Neuronal stem cell (in vitro differentiated cells): ENCODE measurements around the gene ZNF766. TPM values are rescaled to one million over a fixed set of nuclear protein-coding genes. Genes with fewer than 3 reads are reported as not detected.

Experiments
- DNase-seq: peaks from one replicate; pipeline ENCODE4 v3.0.0-alpha.2; 2013; ENCODE audit warnings: low spot score
- H2AFZ ChIP-seq: one replicate; pipeline ENCODE4 v1.6.1; 2013; ENCODE audit warnings: mild to moderate bottlenecking, low read length, inconsistent platforms
- H2AK5ac ChIP-seq: 2 replicates; pipeline ENCODE4 v1.6.1; 2013; ENCODE audit warnings: low read depth, mild to moderate bottlenecking, inconsistent platforms, low read length, moderate library complexity, mixed read lengths
- H2BK120ac ChIP-seq: 2 replicates; pipeline ENCODE4 v1.6.1; 2013; ENCODE audit warnings: low read depth, mild to moderate bottlenecking, inconsistent platforms, low read length, moderate library complexity, mixed read lengths
- H2BK12ac ChIP-seq: one replicate; pipeline ENCODE4 v1.6.1; 2013; ENCODE audit warnings: low read length, inconsistent platforms
- H2BK15ac ChIP-seq: 2 replicates; pipeline ENCODE4 v1.6.1; 2013; ENCODE audit warnings: mild to moderate bottlenecking, low read length, inconsistent platforms, mixed read lengths
- H2BK5ac ChIP-seq: one replicate; pipeline ENCODE4 v1.6.1; 2013; ENCODE audit warnings: inconsistent platforms, mild to moderate bottlenecking, low read length, moderate library complexity
- H3K14ac ChIP-seq: one replicate; pipeline ENCODE4 v1.6.1; 2013; ENCODE audit warnings: low read length, inconsistent platforms
- H3K18ac ChIP-seq: 2 replicates; pipeline ENCODE4 v1.6.1; 2013; ENCODE audit warnings: low read length, inconsistent platforms
- H3K23ac ChIP-seq: 2 replicates; pipeline ENCODE4 v1.6.1; 2013; ENCODE audit warnings: low read depth, mild to moderate bottlenecking, mixed read lengths, low read length, inconsistent platforms; ENCODE audit not compliant: poor library complexity
- H3K27ac ChIP-seq: replicated peaks from 3 replicates; pipeline ENCODE4 v1.5.1; 2013; ENCODE audit warnings: low read length, inconsistent platforms
- H3K27me3 ChIP-seq, 3 experiments: 2 replicates each; pipeline ENCODE4 v1.6.1; 2013; ENCODE audit warnings: low read length in 3 of 3, mild to moderate bottlenecking in 2 of 3, inconsistent platforms in 1 of 3, low read depth in 1 of 3, mixed read lengths in 1 of 3, moderate library complexity in 1 of 3; ENCODE audit not compliant: control insufficient read depth in 3 of 3, insufficient read depth in 3 of 3
- H3K36me3 ChIP-seq, 2 donors: replicated peaks in 1 of 2; 2 replicates each; pipeline ENCODE4 v1.6.1; 2013; ENCODE audit warnings: low read length in 2 of 2; ENCODE audit not compliant: control insufficient read depth in 2 of 2, insufficient read depth in 2 of 2
- H3K4ac ChIP-seq: 2 replicates; pipeline ENCODE4 v1.6.1; 2013; ENCODE audit warnings: inconsistent platforms, mild to moderate bottlenecking, low read length, moderate library complexity
- H3K4me1 ChIP-seq, 2 donors: 1 replicate in 1 of 2; 2 replicates in 1 of 2; pipeline ENCODE4 v1.6.1; 2013; ENCODE audit warnings: low read length in 2 of 2, low read depth in 1 of 2; ENCODE audit not compliant: control insufficient read depth in 2 of 2, insufficient read depth in 1 of 2
- H3K4me2 ChIP-seq: one replicate; pipeline ENCODE4 v1.6.1; 2013; ENCODE audit warnings: mild to moderate bottlenecking, low read length, inconsistent platforms; ENCODE audit not compliant: insufficient read depth, poor library complexity, severe bottlenecking
- H3K4me3 ChIP-seq, 2 donors: 2 replicates each; pipeline ENCODE4 v1.5.1; 2013; ENCODE audit warnings: low read length in 2 of 2, mild to moderate bottlenecking in 2 of 2, inconsistent platforms in 1 of 2, moderate library complexity in 1 of 2
- H3K79me1 ChIP-seq: one replicate; pipeline ENCODE4 v1.6.1; 2013; ENCODE audit warnings: low read depth, mild to moderate bottlenecking, inconsistent platforms, low read length, moderate library complexity
- H3K9ac ChIP-seq: one replicate; pipeline ENCODE4 v1.6.1; 2013; ENCODE audit warnings: mild to moderate bottlenecking, low read depth, low read length, inconsistent platforms; ENCODE audit not compliant: poor library complexity
- H3K9me3 ChIP-seq, 2 donors: replicated peaks in 1 of 2; 2 replicates each; pipeline versions ENCODE3 to v1.6.1; 2013; ENCODE audit warnings: low read length in 2 of 2, mild to moderate bottlenecking in 2 of 2, inconsistent platforms in 1 of 2, low read depth in 1 of 2, mixed read lengths in 1 of 2, moderate library complexity in 1 of 2; ENCODE audit not compliant: control insufficient read depth in 2 of 2, insufficient read depth in 1 of 2
- H4K8ac ChIP-seq: one replicate; pipeline ENCODE4 v1.6.1; 2013; ENCODE audit warnings: low read depth, mild to moderate bottlenecking, inconsistent platforms, low read length, moderate library complexity
- H4K91ac ChIP-seq: one replicate; pipeline ENCODE4 v1.6.1; 2013; ENCODE audit warnings: low read length, low read depth, mild to moderate bottlenecking, inconsistent platforms; ENCODE audit not compliant: poor library complexity
- WGBS, 2 donors: extraction: QIAGEN DNeasy Blood & Tissue Kit; methylation state at CpG; one replicate each; pipeline ENCODE4 v1.1.7; 2013; ENCODE audit warnings: missing lambda C conversion rate in 2 of 2, mixed read lengths in 1 of 2; ENCODE audit not compliant: insufficient read length in 2 of 2, insufficient replicate concordance in 1 of 2; ENCODE audit errors: extremely low coverage in 2 of 2; 5-methylcytosine and 5-hydroxymethylcytosine counted together
- polyA plus RNA-seq, 2 experiments: library from polyadenylated mRNA; stranded (reverse); fragments of 200-250 nt; gene quantifications; one replicate each; pipeline ENCODE4 v1.2.3, GENCODE V29; 2013

ZNF766 gene
- 18.9 TPM for polyA plus RNA-seq (2013, experiment 1 of 2)
- 17.1 TPM for polyA plus RNA-seq (2013, experiment 2 of 2)

- Histone ChIP-seq H3K14ac (no peak within 1 kb of the TSS), H3K36me3 (peaks cover 9 to 38% of the 10 kb centered on the region in 2 donors), H2AFZ (peak within 1 kb of the TSS; percentile 92), H3K4ac (no peak within 1 kb of the TSS), H3K27ac (peak within 1 kb of the TSS; percentile 76), H2BK120ac (no peak within 1 kb of the TSS), H3K27me3 (no peaks in the 10 kb centered on the region), H2AK5ac (peak within 1 kb of the TSS; percentile 89), H4K91ac (peak within 1 kb of the TSS; percentile 19), H3K18ac (peak within 1 kb of the TSS; percentile 98), H3K23ac (peak within 1 kb of the TSS; percentile 92), H3K4me1 (peaks cover 0 to 1% of the 10 kb centered on the region in 2 donors), H3K4me3 (peak within 1 kb of the TSS; percentile 91 to 95), H3K9me3 (peaks cover 9 to 36% of the 10 kb centered on the region in 2 donors), H3K4me2 (peak within 1 kb of the TSS; percentile 74), H2BK12ac (no peak within 1 kb of the TSS), H3K79me1 (peaks cover 6% of the 10 kb centered on the region), H2BK15ac (no peak within 1 kb of the TSS), H2BK5ac (no peak within 1 kb of the TSS), H4K8ac (no peak within 1 kb of the TSS), H3K9ac (peak within 1 kb of the TSS; percentile 99)
- peak; percentile 90 for DNase-seq
- WGBS, 2 donors = no CpG with 5 or more reads among the region's 70 CpGs
Observed at GRCh38 chr19:52269338-52270261, at the start of gene ZNF766. Gene ZNF766, plus strand, starts transcription at chr19:52269587. Its CDS starts 27 bp downstream, at chr19:52269614.

GRCh38 chr19:52219611-52220010 lies 49.8 kb upstream of the ZNF766 start:
- no peaks in the 10 kb centered on the region for H3K4me1 ChIP-seq
- WGBS, 2 donors = no CpG with 5 or more reads among the region's 8 CpGs
- no peak overlapping the region for H3K14ac ChIP-seq
- H3K27me3 ChIP-seq = no peaks in the 10 kb centered on the region
- no peak overlapping the region for H4K8ac ChIP-seq
- no peak for DNase-seq
- no peak overlapping the region for H3K4me2 ChIP-seq
- H2BK120ac ChIP-seq = no peak overlapping the region
- H4K91ac ChIP-seq = no peak overlapping the region
- H3K9ac ChIP-seq = no peak overlapping the region
- H2AK5ac ChIP-seq = no peak overlapping the region
- H3K4me3 ChIP-seq = no peak overlapping the region
- H3K27ac ChIP-seq = no peak overlapping the region
- H3K4ac ChIP-seq = no peak overlapping the region
- no peak overlapping the region for H2BK5ac ChIP-seq
- no peak overlapping the region for H2AFZ ChIP-seq
- H3K36me3 ChIP-seq = peaks cover 59 to 100% of the 10 kb centered on the region in 2 donors
- H2BK12ac ChIP-seq = no peak overlapping the region
- H2BK15ac ChIP-seq = no peak overlapping the region
- no peak overlapping the region for H3K23ac ChIP-seq
- H3K79me1 ChIP-seq = peaks cover 2% of the 10 kb centered on the region
- no peak overlapping the region for H3K18ac ChIP-seq
- peaks cover 2 to 3% of the 10 kb centered on the region in 2 donors for H3K9me3 ChIP-seq

GRCh38 chr19:52221031-52221430 lies 48.4 kb upstream of the ZNF766 start:
- peak overlapping the region; percentile 13 for H3K9ac ChIP-seq
- H2BK5ac ChIP-seq = no peak overlapping the region
- no peak overlapping the region for H3K14ac ChIP-seq
- H3K18ac ChIP-seq = no peak overlapping the region
- H3K4me2 ChIP-seq = no peak overlapping the region
- H3K27me3 ChIP-seq = no peaks in the 10 kb centered on the region
- H3K27ac ChIP-seq = no peak overlapping the region
- no peak overlapping the region for H2AFZ ChIP-seq
- peaks cover 60 to 99% of the 10 kb centered on the region in 2 donors for H3K36me3 ChIP-seq
- H2BK120ac ChIP-seq = no peak overlapping the region
- no peak overlapping the region for H3K4me3 ChIP-seq
- no peaks in the 10 kb centered on the region for H3K4me1 ChIP-seq
- H3K4ac ChIP-seq = no peak overlapping the region
- no peak overlapping the region for H4K91ac ChIP-seq
- H3K9me3 ChIP-seq = peaks cover 2 to 3% of the 10 kb centered on the region in 2 donors
- DNase-seq = no peak
- no peak overlapping the region for H2AK5ac ChIP-seq
- no peak overlapping the region for H2BK12ac ChIP-seq
- H4K8ac ChIP-seq = no peak overlapping the region
- peaks cover 2% of the 10 kb centered on the region for H3K79me1 ChIP-seq
- H2BK15ac ChIP-seq = no peak overlapping the region
- no peak overlapping the region for H3K23ac ChIP-seq
- no CpG with 5 or more reads among the region's 6 CpGs for WGBS, 2 donors

- no peak overlapping the region for H3K4me3 ChIP-seq
- peaks cover 2% of the 10 kb centered on the region for H3K79me1 ChIP-seq
- H2BK120ac ChIP-seq = no peak overlapping the region
- WGBS, 2 donors = no CpG with 5 or more reads among the region's 7 CpGs
- H2AFZ ChIP-seq = no peak overlapping the region
- H3K4me1 ChIP-seq = no peaks in the 10 kb centered on the region
- no peak overlapping the region for H3K4me2 ChIP-seq
- no peaks in the 10 kb centered on the region for H3K27me3 ChIP-seq
- H3K14ac ChIP-seq = no peak overlapping the region
- no peak overlapping the region for H2AK5ac ChIP-seq
- no peak overlapping the region for H2BK12ac ChIP-seq
- no peak overlapping the region for H3K23ac ChIP-seq
- H2BK15ac ChIP-seq = no peak overlapping the region
- no peak overlapping the region for H3K18ac ChIP-seq
- H2BK5ac ChIP-seq = no peak overlapping the region
- H3K27ac ChIP-seq = no peak overlapping the region
- H3K9me3 ChIP-seq = peaks cover 0 to 3% of the 10 kb centered on the region in 2 donors
- H3K36me3 ChIP-seq = peaks cover 59 to 99% of the 10 kb centered on the region in 2 donors
- H3K4ac ChIP-seq = no peak overlapping the region
- no peak overlapping the region for H4K8ac ChIP-seq
- no peak for DNase-seq
- no peak overlapping the region for H4K91ac ChIP-seq
- no peak overlapping the region for H3K9ac ChIP-seq
Observed at GRCh38 chr19:52221831-52222375, 47.5 kb upstream of the ZNF766 start.
